ENCODE results near the gene ADAMTS13.

Gene ADAMTS13

GRCh38 chr9:133508046-133508445 lies 85.9 kb downstream of the ADAMTS13 start:
- Histone ChIP-seq H3K36me3 (ENCODE audit: insufficient read depth, low read length) (no peaks in the 10 kb centered on the region), H3K4me2 (ENCODE audit: low read length) (no peak overlapping the region), H3K79me2 (ENCODE audit: insufficient read depth, low read length) (no peaks in the 10 kb centered on the region), H3K27ac (ENCODE audit: low read depth, low read length, poor library complexity, severe bottlenecking) (no peak overlapping the region), H4K20me1 (ENCODE audit: insufficient read depth, low read length) (no peaks in the 10 kb centered on the region), H3K4me1 (ENCODE audit: insufficient read depth, low read length, severe bottlenecking) (no peaks in the 10 kb centered on the region), H3K9ac (ENCODE audit: low read length) (no peak overlapping the region), H3K9me2 (ENCODE audit: low read depth, low read length) (no peaks in the 10 kb centered on the region), H2AFZ (ENCODE audit: low read length) (no peak overlapping the region), H3K27me3 (ENCODE audit: insufficient read depth, low read length) (peaks cover 13% of the 10 kb centered on the region; the same call in 1 of the 2 replicates), H3K9me3 (ENCODE audit: low read length) (no peaks in the 10 kb centered on the region), H3F3A (ENCODE audit: insufficient read depth, low read length) (no peaks in the 10 kb centered on the region), H3K4me3 (ENCODE audit: low read depth, low read length, poor library complexity, severe bottlenecking) (no peak overlapping the region)
- TF ChIP-seq CTCF (IDR thresholded peaks at IDR 0.05; ENCODE audit: low read length) (no peak), EZH2 (IDR thresholded peaks at IDR 0.05; ENCODE audit: borderline replicate concordance, low read length) (no peak)
